Activated effector memory CD4-positive, alpha-beta T cell treated with Interleukin-2 at 50 U/mL for 16 hours (primary cell): ENCODE results near the gene TMEM163.
A peak's percentile ranks its signal among the peaks of the same experiment; 100 is the strongest.
"Not testable (repeated sequence)": the region's sequence is repeated elsewhere in the genome, so short reads cannot be mapped to it uniquely, and the experiment has no call there.

Source experiments
- DNase-seq: peaks from one replicate; pipeline ENCODE4 v3.0.0-alpha.2; 2020

The TMEM163 gene

GRCh38 chr2:134718817-134719814 lies at the start of gene TMEM163:
TMEM163 (minus strand) TSS chr2:134719000.
- DNase-seq = peak; percentile 12

GRCh38 chr2:134766583-134766982 lies 47.8 kb upstream of the TMEM163 start:
- no peak for DNase-seq

- no peak for DNase-seq
Measured at GRCh38 chr2:134765987-134766386, 47.2 kb upstream of the TMEM163 start.

GRCh38 chr2:134764164-134764563 lies 45.4 kb upstream of the TMEM163 start:
- no peak for DNase-seq

GRCh38 chr2:134763164-134763710 lies 44.4 kb upstream of the TMEM163 start:
- DNase-seq = no peak

GRCh38 chr2:134762508-134762907 lies 43.7 kb upstream of the TMEM163 start:
- DNase-seq = no peak

- DNase-seq = no peak
Measured at GRCh38 chr2:134760385-134760784, 41.6 kb upstream of the TMEM163 start.

GRCh38 chr2:134758633-134759032 lies 39.8 kb upstream of the TMEM163 start:
- DNase-seq = no peak

- not testable (repeated sequence) for DNase-seq
Measured at GRCh38 chr2:134751981-134752380, 33.2 kb upstream of the TMEM163 start.

- no peak for DNase-seq
Measured at GRCh38 chr2:134745546-134745945, 26.7 kb upstream of the TMEM163 start.

- no peak for DNase-seq
Measured at GRCh38 chr2:134745023-134745422, 26.2 kb upstream of the TMEM163 start.

- no peak for DNase-seq
Measured at GRCh38 chr2:134739879-134740301, 21.1 kb upstream of the TMEM163 start.

- DNase-seq = no peak
Measured at GRCh38 chr2:134739236-134739878, 20.6 kb upstream of the TMEM163 start.

- DNase-seq = no peak
Measured at GRCh38 chr2:134738141-134738870, 19.5 kb upstream of the TMEM163 start.

GRCh38 chr2:134737671-134738070 lies 18.9 kb upstream of the TMEM163 start:
- no peak for DNase-seq

GRCh38 chr2:134736167-134736880 lies 17.5 kb upstream of the TMEM163 start:
- no peak for DNase-seq

GRCh38 chr2:134728163-134728562 lies 9.4 kb upstream of the TMEM163 start:
- DNase-seq = no peak

- no peak for DNase-seq
Measured at GRCh38 chr2:134727385-134727784, 8.6 kb upstream of the TMEM163 start.

- DNase-seq = no peak
Measured at GRCh38 chr2:134726645-134727044, 7.8 kb upstream of the TMEM163 start.

GRCh38 chr2:134725876-134726275 lies 7.1 kb upstream of the TMEM163 start:
- no peak for DNase-seq

- DNase-seq = no peak
Measured at GRCh38 chr2:134724341-134724740, 5.5 kb upstream of the TMEM163 start.

GRCh38 chr2:134723742-134724141 lies 4.9 kb upstream of the TMEM163 start:
- not testable (repeated sequence) for DNase-seq
